Subcutaneous abdominal adipose tissue (tissue), 5 donors: ENCODE results near the gene TBL3.
A peak's percentile ranks its signal among the peaks of the same experiment; 100 is the strongest.
"Not testable (repeated sequence)": the region's sequence is repeated elsewhere in the genome, so short reads cannot be mapped to it uniquely, and the experiment has no call there.

Experiments used
- H3K27ac ChIP-seq: one replicate; pipeline ENCODE4 v1.7.0; 2013; ENCODE audit warnings: low read depth, mild to moderate bottlenecking, inconsistent platforms, low read length, moderate library complexity
- H3K27me3 ChIP-seq, 5 donors: one replicate each; pipeline ENCODE4 v1.7.0; 2013; ENCODE audit warnings: low read length in 5 of 5, inconsistent platforms in 1 of 5; ENCODE audit not compliant: control insufficient read depth in 5 of 5, insufficient read depth in 4 of 5
- H3K36me3 ChIP-seq, 5 donors: one replicate each; pipeline ENCODE4 v1.7.0; 2013; ENCODE audit warnings: low read length in 5 of 5; ENCODE audit not compliant: control insufficient read depth in 5 of 5, insufficient read depth in 5 of 5
- H3K4me1 ChIP-seq, 5 donors: one replicate each; pipeline ENCODE4 v1.7.0; 2013; ENCODE audit warnings: low read length in 5 of 5, mild to moderate bottlenecking in 3 of 5, moderate library complexity in 1 of 5; ENCODE audit not compliant: control insufficient read depth in 5 of 5, insufficient read depth in 5 of 5
- H3K4me3 ChIP-seq, 5 donors: one replicate each; pipeline ENCODE4 v1.7.0; 2013; ENCODE audit warnings: low read length in 5 of 5, low read depth in 1 of 5
- H3K9ac ChIP-seq, 5 donors: one replicate each; pipeline ENCODE4 v1.7.0; 2013; ENCODE audit warnings: low read length in 5 of 5, mild to moderate bottlenecking in 4 of 5, moderate library complexity in 3 of 5
- H3K9me3 ChIP-seq, 5 donors: one replicate each; pipeline ENCODE4 v1.7.0; 2013; ENCODE audit warnings: low read length in 5 of 5; ENCODE audit not compliant: control insufficient read depth in 5 of 5
- donor health status: healthy.
- donor health status: healthy.
- donor health status: healthy.
- donor health status: healthy.
- donor health status: healthy.

The TBL3 gene

GRCh38 chr16:1957434-1958142 is 14.3 kb upstream of the TBL3 start:
- H3K9me3 ChIP-seq, H3K4me3 ChIP-seq, H3K27ac ChIP-seq, H3K27me3 ChIP-seq, H3K9ac ChIP-seq: not testable (repeated sequence)
- peaks cover 0 to 19% (median 16%) of the 10 kb centered on the region in 5 donors for H3K36me3 ChIP-seq
- peaks cover 3 to 24% (median 23%) of the 10 kb centered on the region in 5 donors for H3K4me1 ChIP-seq

DNA sequence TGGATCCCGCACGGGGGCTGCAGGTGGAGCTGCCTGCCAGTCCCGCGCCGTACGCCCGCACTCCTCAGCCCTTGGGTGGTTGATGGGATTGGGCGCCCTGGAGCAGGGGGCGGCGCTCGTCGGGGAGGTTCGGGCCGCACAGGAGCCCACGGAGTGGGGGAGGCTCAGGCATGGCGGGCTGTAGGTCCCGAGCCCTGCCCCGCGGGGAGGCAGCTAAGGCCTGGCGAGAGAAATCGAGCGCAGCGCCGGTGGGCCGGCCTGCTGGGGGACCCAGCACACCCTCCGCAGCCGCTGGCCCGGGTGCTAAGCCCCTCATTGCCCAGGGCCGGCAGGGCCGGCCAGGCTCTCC is 13.7 kb upstream of the TBL3 start:
- H3K27ac ChIP-seq, H3K9me3 ChIP-seq, H3K27me3 ChIP-seq, H3K9ac ChIP-seq, H3K4me3 ChIP-seq: not testable (repeated sequence)
- peaks cover 3 to 26% (median 24%) of the 10 kb centered on the region in 5 donors for H3K4me1 ChIP-seq
- H3K36me3 ChIP-seq: peaks cover 0 to 24% (median 20%) of the 10 kb centered on the region in 5 donors

- no peaks in the 10 kb centered on the region for H3K9me3 ChIP-seq
- peaks cover 0 to 4% (median 0%) of the 10 kb centered on the region in 5 donors for H3K27me3 ChIP-seq
- peaks cover 0 to 27% (median 23%) of the 10 kb centered on the region in 5 donors for H3K36me3 ChIP-seq
- peak overlapping the region; percentile 33 to 91 (median 75) for H3K4me3 ChIP-seq
- peaks cover 3 to 31% (median 28%) of the 10 kb centered on the region in 5 donors for H3K4me1 ChIP-seq
- H3K27ac ChIP-seq: peak overlapping the region; percentile 65
- peak overlapping the region in 4 of 5 donors; percentile 5 to 82 (median 68) for H3K9ac ChIP-seq
Observed at GRCh38 chr16:1958715-1959268, 13.1 kb upstream of the TBL3 start.

DNA sequence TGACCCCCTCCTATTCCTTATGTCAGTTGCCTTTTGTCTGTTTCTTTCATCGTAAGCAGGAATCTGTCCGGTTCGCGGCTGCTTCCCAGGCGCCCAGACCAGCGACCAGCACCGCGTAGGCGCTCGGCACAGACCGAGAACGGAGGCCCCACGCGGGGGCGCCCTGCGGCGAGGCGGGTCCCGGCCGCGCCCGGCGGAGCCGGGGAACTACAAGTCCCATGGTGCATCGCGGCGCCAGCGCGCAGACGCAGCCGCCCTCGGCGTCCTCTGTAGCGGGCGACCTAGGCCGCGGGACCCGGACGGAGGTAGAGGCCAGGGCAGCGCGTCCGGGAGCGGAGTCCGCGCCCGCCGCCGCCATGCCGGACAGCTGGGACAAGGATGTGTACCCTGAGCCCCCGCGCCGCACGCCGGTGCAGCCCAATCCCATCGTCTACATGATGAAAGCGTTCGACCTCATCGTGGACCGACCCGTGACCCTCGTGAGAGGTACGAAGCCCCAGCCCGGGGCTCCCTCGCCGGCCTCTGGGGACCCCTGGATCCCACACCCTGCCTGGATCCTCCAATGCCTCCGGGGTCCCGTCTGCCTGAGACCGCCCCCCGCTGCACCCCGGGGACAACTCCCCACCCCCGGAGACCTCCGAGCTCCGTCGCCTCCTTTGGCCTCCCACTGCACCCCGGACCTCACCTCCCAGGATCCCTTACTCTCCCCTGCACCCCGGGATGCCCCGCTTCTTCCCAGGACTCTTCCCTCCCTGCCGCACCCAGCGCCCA is 12.4 kb upstream of the TBL3 start, which contains the start of gene NDUFB10:
Gene NDUFB10 (plus strand): TSS at position 270 of the 771 bp plus-strand sequence. CDS start 87 bp downstream, at position 357.
- H3K27me3 ChIP-seq: no peaks in the 10 kb centered on the region
- H3K4me3 ChIP-seq: peak within 1 kb of the TSS; percentile 61 to 91 (median 78)
- H3K9me3 ChIP-seq: no peaks in the 10 kb centered on the region
- peak within 1 kb of the TSS; percentile 63 to 96 (median 94) for H3K9ac ChIP-seq
- H3K36me3 ChIP-seq: peaks cover 0 to 27% (median 24%) of the 10 kb centered on the region in 5 donors
- H3K4me1 ChIP-seq: peaks cover 3 to 35% (median 33%) of the 10 kb centered on the region in 5 donors
- H3K27ac ChIP-seq: peak within 1 kb of the TSS; percentile 65

GRCh38 chr16:1960665-1961630 is 10.9 kb upstream of the TBL3 start:
- Histone ChIP-seq H3K4me3 (peak overlapping the region; percentile 32 to 91 (median 75)), H3K27ac (no peak overlapping the region), H3K36me3 (peaks cover 0 to 27% (median 24%) of the 10 kb centered on the region in 5 donors), H3K27me3 (no peaks in the 10 kb centered on the region), H3K4me1 (peaks cover 3 to 45% (median 41%) of the 10 kb centered on the region in 5 donors), H3K9me3 (no peaks in the 10 kb centered on the region), H3K9ac (peak overlapping the region in 2 of 5 donors; percentile 94 to 96)

DNA sequence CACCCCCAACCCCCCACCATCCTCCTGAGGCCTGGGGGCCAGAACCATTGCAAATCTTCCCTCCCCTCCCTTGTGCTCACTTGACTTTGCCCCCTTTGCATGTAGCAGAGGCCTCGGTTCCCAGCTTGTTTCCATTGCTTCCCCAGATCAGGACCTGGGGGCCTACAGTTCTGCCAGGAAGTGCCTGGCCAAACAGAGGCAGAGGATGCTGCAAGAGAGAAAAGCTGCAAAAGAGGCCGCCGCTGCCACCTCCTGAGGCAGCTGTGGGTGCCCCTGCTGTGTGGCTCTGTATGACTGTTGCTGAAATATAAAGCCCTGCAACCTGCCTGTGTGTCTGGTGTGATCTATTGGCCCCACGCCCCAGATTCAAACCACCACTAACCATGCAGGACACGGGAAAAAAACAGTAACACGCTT is 10.2 kb upstream of the TBL3 start:
- Histone ChIP-seq H3K9me3 (no peaks in the 10 kb centered on the region), H3K9ac (no peak overlapping the region), H3K4me1 (peaks cover 3 to 47% (median 42%) of the 10 kb centered on the region in 5 donors), H3K36me3 (peaks cover 0 to 27% (median 24%) of the 10 kb centered on the region in 5 donors), H3K27me3 (no peaks in the 10 kb centered on the region), H3K27ac (no peak overlapping the region), H3K4me3 (no peak overlapping the region)

DNA sequence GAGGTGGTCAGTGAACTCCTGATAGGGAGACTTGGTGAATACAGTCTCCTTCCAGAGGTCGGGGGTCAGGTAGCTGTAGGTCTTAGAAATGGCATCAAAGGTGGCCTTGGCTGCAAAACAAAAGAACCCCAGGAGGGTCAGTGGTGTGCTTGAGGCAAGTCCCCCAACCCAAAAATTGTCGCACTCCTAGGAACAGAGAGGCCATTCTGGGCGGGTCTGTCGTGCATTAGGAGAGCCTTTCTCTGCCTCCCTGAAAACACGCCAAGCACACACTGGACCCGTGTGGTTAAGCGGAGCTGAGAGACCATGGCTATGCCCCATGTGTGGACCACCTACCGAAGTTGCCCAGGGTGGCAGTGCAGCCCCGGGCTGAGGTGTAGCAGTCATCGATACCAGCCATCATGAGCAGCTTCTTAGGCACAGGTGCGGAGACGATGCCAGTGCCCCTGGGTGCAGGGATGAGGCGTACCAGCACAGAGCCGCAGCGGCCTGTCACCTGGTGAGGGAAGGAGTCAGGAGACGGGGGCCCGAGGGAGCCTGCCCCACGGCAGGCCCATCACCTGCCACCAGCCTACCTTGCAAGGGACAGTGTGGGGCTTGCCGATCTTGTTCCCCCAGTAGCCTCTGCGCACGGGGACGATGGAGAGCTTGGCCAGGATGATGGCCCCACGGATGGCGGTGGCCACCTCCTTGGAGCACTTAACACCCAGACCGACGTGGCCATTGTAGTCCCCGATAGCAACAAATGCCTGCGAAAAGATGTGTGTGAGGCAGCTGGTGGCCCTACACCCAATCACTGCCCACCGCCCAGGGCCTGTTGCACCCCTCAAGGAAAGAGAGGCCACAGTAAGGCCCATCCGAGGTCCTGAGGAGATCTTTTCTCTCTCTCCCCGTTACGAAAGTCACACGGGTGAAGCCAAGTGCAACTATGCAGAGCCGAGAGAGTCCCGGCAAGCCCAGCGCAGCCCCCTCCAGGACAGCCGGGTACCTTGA is 9.4 kb upstream of the TBL3 start:
- H3K4me3 ChIP-seq, H3K27me3 ChIP-seq, H3K9me3 ChIP-seq, H3K27ac ChIP-seq, H3K9ac ChIP-seq: not testable (repeated sequence)
- Histone ChIP-seq H3K36me3 (peaks cover 0 to 27% (median 24%) of the 10 kb centered on the region in 5 donors), H3K4me1 (peaks cover 3 to 47% (median 42%) of the 10 kb centered on the region in 5 donors)

DNA sequence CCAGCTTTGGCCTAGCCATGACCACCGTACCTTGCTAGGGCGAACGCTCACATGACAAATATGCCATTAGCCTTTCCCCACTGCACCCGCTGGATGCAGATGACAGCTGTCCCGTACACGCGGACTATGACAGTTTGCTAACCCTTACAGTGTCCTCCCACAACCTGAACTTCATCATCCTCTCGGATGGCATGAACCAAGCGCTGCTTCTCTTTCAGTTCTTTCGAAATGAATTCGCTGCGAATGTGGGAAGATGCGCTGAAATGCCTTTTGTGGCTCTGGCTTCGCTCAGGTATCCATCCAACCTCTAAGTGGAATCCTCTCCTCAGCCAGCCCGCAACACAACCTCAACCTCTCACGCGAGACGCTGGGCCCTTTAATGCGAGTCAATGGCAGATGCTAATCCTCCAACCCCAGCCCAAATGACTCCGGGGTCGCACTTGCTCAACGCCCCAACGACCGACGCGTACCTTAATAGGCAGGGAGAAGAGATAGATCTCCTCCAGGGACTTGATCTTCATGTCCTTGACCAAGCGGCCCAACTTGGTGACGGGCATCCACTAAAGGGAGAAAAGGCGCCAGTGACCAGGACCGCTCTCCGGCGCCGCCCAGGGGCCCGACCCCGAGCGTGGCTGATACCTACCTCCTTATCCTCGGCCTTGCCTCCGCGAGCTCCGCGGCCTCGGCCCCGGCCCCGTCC is 7.9 kb upstream of the TBL3 start:
- H3K4me3 ChIP-seq: peak overlapping the region; percentile 80 to 90 (median 85)
- H3K4me1 ChIP-seq: peaks cover 3 to 42% (median 39%) of the 10 kb centered on the region in 5 donors
- no peaks in the 10 kb centered on the region for H3K9me3 ChIP-seq
- H3K36me3 ChIP-seq: peaks cover 0 to 27% (median 24%) of the 10 kb centered on the region in 5 donors
- H3K9ac ChIP-seq: peak overlapping the region; percentile 43 to 98 (median 90)
- H3K27ac ChIP-seq: peak overlapping the region; percentile 77
- H3K27me3 ChIP-seq: no peaks in the 10 kb centered on the region
